Upper lobe of left lung (tissue), 6 donors: ENCODE measurements around the gene EPHB3. TPM values are rescaled to one million over a fixed set of nuclear protein-coding genes. Genes with fewer than 3 reads are reported as not detected.

ENCODE experiments used
- ATAC-seq, 2 donors: fragments of 200-7000 bp; cut with Tn5 transposase; one replicate each; pipeline ENCODE4 v1.9.1; 2022; ENCODE audit warnings: mild to moderate bottlenecking in 2 of 2, moderate library complexity in 2 of 2; ENCODE audit not compliant: low FRiP score in 2 of 2
- DNase-seq, 2 donors: peaks; one replicate each; pipeline ENCODE4 v3.0.0-alpha.2; 2019 to 2020
- H3K27ac ChIP-seq, 4 donors: fragments of 200-600 bp; sonication (generic); one replicate each; pipeline ENCODE4 v1.5.1; 2016 to 2019
- H3K27me3 ChIP-seq, 4 donors: fragments of 200-600 bp; sonication (generic); one replicate each; pipeline ENCODE4 v1.5.1; 2017 to 2019
- H3K36me3 ChIP-seq, 4 donors: fragments of 200-600 bp; sonication (generic); one replicate each; pipeline ENCODE4 v1.5.1; 2016 to 2019
- H3K4me1 ChIP-seq, 4 donors: fragments of 200-600 bp; sonication (generic); one replicate each; pipeline ENCODE4 v1.5.1; 2018 to 2019
- H3K4me3 ChIP-seq, 4 donors: fragments of 200-600 bp; sonication (generic); one replicate each; pipeline ENCODE4 v1.5.1; 2017 to 2019; ENCODE audit warnings: mild to moderate bottlenecking in 2 of 4, moderate library complexity in 1 of 4
- H3K9me3 ChIP-seq, 4 donors: fragments of 200-600 bp; sonication (generic); one replicate each; pipeline ENCODE4 v1.5.1; 2018 to 2019
- EP300 ChIP-seq, 4 donors: sonication (generic); formaldehyde crosslinking; IDR thresholded peaks; one replicate each; pipeline ENCODE4 v1.5.1; 2017; ENCODE audit warnings: antibody characterized with exemption in 4 of 4, control low read depth in 2 of 4
- POLR2A ChIP-seq, 4 donors: fragments of 450-650 bp; IDR thresholded peaks; one replicate each; pipeline ENCODE4 v1.5.1; 2016 to 2017; ENCODE audit warnings: antibody characterized with exemption in 4 of 4, mild to moderate bottlenecking in 2 of 4
- POLR2AphosphoS5 ChIP-seq, 2 donors: sonication (generic); formaldehyde crosslinking; IDR thresholded peaks; one replicate each; pipeline ENCODE4 v1.5.1; 2017; ENCODE audit warnings: antibody characterized with exemption in 2 of 2
- WGBS, 2 donors: methylation state at CpG; one replicate each; pipeline ENCODE4 v1.1.5; 2017 to 2018; 5-methylcytosine and 5-hydroxymethylcytosine counted together
- total RNA-seq, 6 donors: library from RNA; depleted of rRNA in 4 of 6; stranded (reverse); fragments of >200 nt in 4 of 6; gene quantifications; one replicate each; pipeline versions ENCODE4 v1.1.0 to v1.2.1, GENCODE V29; 2016 to 2021
- TF ChIP-seq, protein P1 (sequence below), 6 experiments: fragments of 450-650 bp in 4 of 6; fragments of 200-600 bp in 2 of 6; sonication (generic) in 2 of 6; IDR thresholded peaks; one replicate each; pipeline ENCODE4 v1.5.1; 2016 to 2019; ENCODE audit warnings: antibody characterized with exemption in 6 of 6
- donor health status: DM: no; HTN: no; CAD: no; lungs with moderate emphysema.
- donor health status: DM: no; HTN: yes; CAD: no; lungs with severe emphysema.

EPHB3 gene
- total RNA-seq, 6 donors from 2014 or later, result 3.1 to 10.0 (median 7.2) TPM

DNA sequence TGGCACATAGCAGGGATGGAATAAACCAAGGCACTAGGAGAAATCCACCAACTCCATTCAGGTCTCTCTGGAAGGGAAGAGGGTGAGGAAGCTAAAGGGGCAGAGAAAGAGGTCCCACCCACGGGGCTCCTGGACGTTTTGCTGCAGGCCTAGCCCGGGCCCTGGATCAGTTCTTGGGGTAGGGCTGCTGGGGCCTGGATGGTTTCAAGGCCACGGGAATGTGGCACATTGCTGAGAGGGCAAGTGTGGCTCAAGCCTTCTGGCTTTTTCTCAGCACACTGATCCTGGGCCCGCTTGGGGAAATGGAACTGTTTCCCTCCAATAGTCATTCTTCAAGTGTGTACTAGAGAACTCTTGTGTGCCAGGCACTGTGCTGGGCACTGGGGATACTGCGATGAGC lies 24.0 kb downstream of the EPHB3 start:
- H3K9me3 ChIP-seq, result no peaks in the 10 kb centered on the region
- H3K4me3 ChIP-seq, result no peak overlapping the region
- peaks cover 0 to 9% (median 4%) of the 10 kb centered on the region in 4 donors for H3K36me3 ChIP-seq
- peaks cover 14 to 29% (median 22%) of the 10 kb centered on the region in 4 donors for H3K4me1 ChIP-seq
- ATAC-seq, result no peak
- TF ChIP-seq, protein P1, sequence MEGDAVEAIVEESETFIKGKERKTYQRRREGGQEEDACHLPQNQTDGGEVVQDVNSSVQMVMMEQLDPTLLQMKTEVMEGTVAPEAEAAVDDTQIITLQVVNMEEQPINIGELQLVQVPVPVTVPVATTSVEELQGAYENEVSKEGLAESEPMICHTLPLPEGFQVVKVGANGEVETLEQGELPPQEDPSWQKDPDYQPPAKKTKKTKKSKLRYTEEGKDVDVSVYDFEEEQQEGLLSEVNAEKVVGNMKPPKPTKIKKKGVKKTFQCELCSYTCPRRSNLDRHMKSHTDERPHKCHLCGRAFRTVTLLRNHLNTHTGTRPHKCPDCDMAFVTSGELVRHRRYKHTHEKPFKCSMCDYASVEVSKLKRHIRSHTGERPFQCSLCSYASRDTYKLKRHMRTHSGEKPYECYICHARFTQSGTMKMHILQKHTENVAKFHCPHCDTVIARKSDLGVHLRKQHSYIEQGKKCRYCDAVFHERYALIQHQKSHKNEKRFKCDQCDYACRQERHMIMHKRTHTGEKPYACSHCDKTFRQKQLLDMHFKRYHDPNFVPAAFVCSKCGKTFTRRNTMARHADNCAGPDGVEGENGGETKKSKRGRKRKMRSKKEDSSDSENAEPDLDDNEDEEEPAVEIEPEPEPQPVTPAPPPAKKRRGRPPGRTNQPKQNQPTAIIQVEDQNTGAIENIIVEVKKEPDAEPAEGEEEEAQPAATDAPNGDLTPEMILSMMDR (IDR thresholded peaks at IDR 0.05), result no peak
- TF ChIP-seq POLR2A (IDR thresholded peaks at IDR 0.05) (no peak), POLR2AphosphoS5 (IDR thresholded peaks at IDR 0.05) (no peak), EP300 (IDR thresholded peaks at IDR 0.05) (no peak)
- H3K27me3 ChIP-seq, result peaks cover 0 to 7% (median 0%) of the 10 kb centered on the region in 4 donors
- no peak overlapping the region for H3K27ac ChIP-seq
- WGBS, 2 donors, result 93 to 94% methylated on average over 5 to 6 of the region's 6 CpGs
- DNase-seq, result no peak

DNA sequence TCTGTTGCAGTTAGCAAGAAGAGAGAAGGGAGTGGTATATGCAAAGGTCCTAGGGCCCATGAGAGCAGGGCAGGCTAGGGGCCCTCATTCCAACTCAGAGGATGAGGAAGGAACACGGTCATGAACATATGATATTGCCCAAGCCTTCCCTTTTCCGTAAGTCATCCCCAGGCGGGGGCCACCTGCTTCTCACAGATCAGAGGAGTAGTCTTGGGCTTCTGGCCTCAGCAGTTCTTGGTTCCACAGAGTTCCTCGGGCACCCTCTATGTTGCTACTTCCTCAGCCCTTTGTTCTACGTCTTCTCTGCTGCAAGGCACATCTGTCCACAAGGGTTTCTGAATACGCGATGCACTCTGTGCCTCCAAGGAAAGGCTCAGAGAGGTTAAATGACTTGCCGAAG lies 25.3 kb downstream of the EPHB3 start:
- 73% methylated on average over 8 of the region's 8 CpGs for WGBS, 2 donors
- H3K36me3 ChIP-seq, result peaks cover 0 to under 1% (median 0%) of the 10 kb centered on the region in 4 donors
- no peaks in the 10 kb centered on the region for H3K9me3 ChIP-seq
- no peak for ATAC-seq
- no peak for DNase-seq
- H3K27ac ChIP-seq, result no peak overlapping the region
- peaks cover 0 to 7% (median 0%) of the 10 kb centered on the region in 4 donors for H3K27me3 ChIP-seq
- no peak overlapping the region for H3K4me3 ChIP-seq
- peaks cover 14 to 31% (median 22%) of the 10 kb centered on the region in 4 donors for H3K4me1 ChIP-seq
- TF ChIP-seq POLR2AphosphoS5 (IDR thresholded peaks at IDR 0.05) (no peak), EP300 (IDR thresholded peaks at IDR 0.05) (no peak), POLR2A (IDR thresholded peaks at IDR 0.05) (no peak)
- TF ChIP-seq, protein P1 (IDR thresholded peaks at IDR 0.05), result no peak

DNA sequence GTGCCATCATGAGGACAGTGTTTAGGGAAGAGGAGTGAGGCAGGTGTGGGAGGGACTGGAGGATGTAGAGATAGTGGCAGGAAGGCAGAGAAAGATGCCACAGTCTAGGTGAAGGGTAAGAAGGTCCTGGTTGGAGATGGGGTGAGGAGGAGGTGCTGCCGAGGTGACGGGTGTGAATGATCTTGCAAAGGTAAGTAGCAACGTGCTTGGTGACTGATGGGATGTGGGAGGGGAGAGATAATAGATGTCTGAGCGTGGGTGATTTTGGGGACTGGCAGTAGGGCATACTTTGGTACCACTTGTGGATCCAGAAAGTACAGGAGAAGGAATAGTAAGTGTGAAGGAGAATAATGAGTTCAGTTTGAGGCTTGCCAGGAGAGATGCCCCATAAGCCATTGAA lies 27.2 kb downstream of the EPHB3 start:
- Histone ChIP-seq H3K36me3 (no peaks in the 10 kb centered on the region), H3K4me3 (no peak overlapping the region), H3K27me3 (peaks cover 0 to 2% (median 0%) of the 10 kb centered on the region in 4 donors), H3K9me3 (no peaks in the 10 kb centered on the region), H3K4me1 (peaks cover 5 to 13% (median 7%) of the 10 kb centered on the region in 4 donors), H3K27ac (no peak overlapping the region)
- whole genome bisulfite sequencing, 2 donors, result 81 to 83% methylated on average over 4 of the region's 4 CpGs
- TF ChIP-seq EP300 (IDR thresholded peaks at IDR 0.05) (no peak), POLR2A (IDR thresholded peaks at IDR 0.05) (no peak), POLR2AphosphoS5 (IDR thresholded peaks at IDR 0.05) (no peak)
- TF ChIP-seq, protein P1 (IDR thresholded peaks at IDR 0.05), result no peak
- DNase-seq (no peak), ATAC-seq (no peak)

DNA sequence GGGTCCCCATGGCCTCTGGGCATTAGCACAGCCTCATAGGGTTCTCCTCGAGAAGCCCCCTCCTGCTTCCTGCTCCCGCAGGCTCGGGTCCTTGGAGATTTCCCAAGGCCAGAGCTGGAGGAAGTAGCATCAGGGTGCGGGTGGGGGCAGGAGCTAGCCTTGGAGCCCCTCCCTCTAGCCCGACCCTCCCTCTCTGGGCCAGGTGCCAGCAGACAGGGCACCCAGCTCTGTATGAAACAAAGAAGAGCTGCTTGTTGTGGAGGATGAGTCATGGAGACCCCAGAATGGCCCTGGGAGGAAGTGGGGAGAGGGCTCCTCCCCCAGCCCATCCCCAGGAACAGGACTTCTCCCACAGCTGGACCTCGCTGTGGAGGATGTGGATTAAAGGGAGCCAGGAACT lies 29.2 kb downstream of the EPHB3 start:
- whole genome bisulfite sequencing, 2 donors, result 27 to 37% methylated on average over 4 to 6 of the region's 6 CpGs
- Histone ChIP-seq H3K9me3 (no peaks in the 10 kb centered on the region), H3K27me3 (no peaks in the 10 kb centered on the region), H3K36me3 (no peaks in the 10 kb centered on the region), H3K27ac (no peak overlapping the region), H3K4me1 (peaks cover 0 to 4% (median 0%) of the 10 kb centered on the region in 4 donors), H3K4me3 (no peak overlapping the region)
- TF ChIP-seq POLR2AphosphoS5 (IDR thresholded peaks at IDR 0.05), result no peak
- TF ChIP-seq, protein P1 (IDR thresholded peaks at IDR 0.05), result no peak
- no peak for TF ChIP-seq POLR2A (IDR thresholded peaks at IDR 0.05)
- no peak for TF ChIP-seq EP300 (IDR thresholded peaks at IDR 0.05)
- DNase-seq (no peak), ATAC-seq (no peak)

DNA sequence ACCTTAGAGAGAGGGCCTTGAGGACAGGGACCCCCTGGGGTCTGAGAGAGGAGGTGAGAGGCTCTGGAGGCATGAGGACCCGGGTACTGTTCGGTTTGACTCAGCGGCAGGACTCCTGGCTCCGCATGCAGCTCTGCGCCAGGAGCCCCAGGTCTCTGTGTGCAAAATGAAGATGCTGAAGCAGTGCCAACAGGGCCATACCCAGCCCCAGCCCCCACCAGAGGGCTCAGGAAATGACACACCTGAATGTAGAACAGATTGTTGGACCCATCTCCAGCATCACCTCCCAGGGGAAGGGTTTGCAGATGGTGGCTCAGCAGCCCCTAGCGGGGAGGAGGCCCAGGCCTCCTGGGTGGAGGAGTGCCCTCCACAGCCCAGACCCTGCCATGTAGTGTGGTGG lies 30.2 kb downstream of the EPHB3 start:
- DNase-seq (no peak), ATAC-seq (no peak)
- Histone ChIP-seq H3K27me3 (no peaks in the 10 kb centered on the region), H3K36me3 (no peaks in the 10 kb centered on the region), H3K4me3 (no peak overlapping the region), H3K4me1 (peaks cover 0 to 4% (median 0%) of the 10 kb centered on the region in 4 donors), H3K9me3 (no peaks in the 10 kb centered on the region), H3K27ac (no peak overlapping the region)
- WGBS, 2 donors, result 87 to 98% methylated on average over 5 to 6 of the region's 6 CpGs
- TF ChIP-seq, protein P1 (IDR thresholded peaks at IDR 0.05), result no peak
- no peak for TF ChIP-seq POLR2A (IDR thresholded peaks at IDR 0.05)
- no peak for TF ChIP-seq POLR2AphosphoS5 (IDR thresholded peaks at IDR 0.05)
- TF ChIP-seq EP300 (IDR thresholded peaks at IDR 0.05), result no peak
